NOMO-1 treated with dmso at 0.1 percent for 144 hours (cell line): Measurements from ENCODE around the gene TMEM11.
"Not testable (repeated sequence)": the region's sequence is repeated elsewhere in the genome, so short reads cannot be mapped to it uniquely, and the experiment has no call there.

ENCODE experiments used
- DNase-seq: peaks from one replicate; lab custom pipeline; 2025; ENCODE audit not compliant: unreplicated experiment; lab: John Stamatoyannopoulos, UW

TMEM11 gene

GRCh38 chr17:21212826-21213637 is 929 bp downstream of the TMEM11 start:
- no peak for DNase-seq

- DNase-seq: no peak
These were observed 2.0 kb downstream of the TMEM11 start for GRCh38 chr17:21211825-21212479.

- peak; percentile 73 for DNase-seq
These were observed 3.4 kb downstream of the TMEM11 start for GRCh38 chr17:21210411-21211076.

- DNase-seq: no peak
These were observed 4.3 kb downstream of the TMEM11 start for GRCh38 chr17:21209511-21210175.

- DNase-seq: no peak
These were observed 5.6 kb downstream of the TMEM11 start for GRCh38 chr17:21208352-21208751.

GRCh38 chr17:21204935-21205334 is 9.0 kb downstream of the TMEM11 start:
- no peak for DNase-seq

DNA sequence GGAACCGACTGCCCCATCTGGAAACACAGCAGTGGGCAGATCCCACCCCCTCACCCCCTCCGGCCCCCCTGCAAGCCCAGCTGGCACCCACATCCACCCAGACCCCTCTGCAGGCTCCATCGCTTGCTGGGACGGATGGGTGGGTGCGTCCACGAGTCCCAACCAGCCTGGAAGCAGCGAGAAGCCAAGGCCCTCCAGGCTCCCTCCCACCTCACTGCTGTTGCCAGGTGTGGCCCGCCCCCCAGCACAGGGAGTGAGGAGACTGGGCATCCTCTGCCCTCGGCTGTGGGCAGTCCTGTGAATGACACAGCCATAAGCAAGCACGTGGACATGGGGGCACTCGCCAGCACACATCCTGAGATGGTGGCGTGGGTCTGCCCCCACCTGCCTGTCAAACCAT is 11.4 kb downstream of the TMEM11 start:
- no peak for DNase-seq

DNA sequence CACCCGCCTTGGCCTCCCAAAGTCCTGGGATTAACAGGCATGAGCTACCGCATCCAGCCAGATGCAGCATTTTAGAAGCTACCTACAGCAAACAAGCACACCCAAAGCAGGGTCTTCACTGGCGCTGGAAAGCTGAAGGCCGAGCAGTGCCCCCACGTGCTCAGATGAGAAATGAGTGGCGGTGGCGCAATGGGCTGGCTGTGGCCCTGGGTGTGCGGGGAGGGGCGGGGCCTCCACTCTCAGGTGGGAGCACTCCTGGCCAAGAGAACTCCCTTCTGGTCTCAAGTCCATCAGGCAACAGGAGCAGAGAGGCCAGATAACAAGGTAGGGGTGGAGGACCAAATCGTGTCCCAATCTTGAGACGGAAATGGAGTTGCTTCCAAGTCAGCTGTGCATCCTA is 12.1 kb downstream of the TMEM11 start:
- DNase-seq: no peak

DNA sequence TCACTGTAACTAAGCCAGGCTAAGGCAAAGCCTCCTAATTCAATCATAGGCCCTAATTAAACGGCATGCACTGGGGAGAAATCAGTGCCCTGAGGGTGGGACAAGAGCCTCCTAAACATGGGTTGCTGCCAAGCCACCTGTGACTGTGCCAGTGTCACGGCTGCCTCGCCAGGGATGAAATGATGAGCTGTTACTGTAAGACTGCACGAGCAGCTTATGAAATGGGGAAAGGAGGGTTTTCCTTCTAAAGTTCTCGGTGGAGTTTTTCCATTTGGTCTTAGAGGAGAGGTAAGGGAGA is 12.7 kb downstream of the TMEM11 start:
- no peak for DNase-seq

GRCh38 chr17:21200590-21201297 is 13.2 kb downstream of the TMEM11 start:
- no peak for DNase-seq

GRCh38 chr17:21199856-21200255 is 14.1 kb downstream of the TMEM11 start:
- DNase-seq: no peak

DNA sequence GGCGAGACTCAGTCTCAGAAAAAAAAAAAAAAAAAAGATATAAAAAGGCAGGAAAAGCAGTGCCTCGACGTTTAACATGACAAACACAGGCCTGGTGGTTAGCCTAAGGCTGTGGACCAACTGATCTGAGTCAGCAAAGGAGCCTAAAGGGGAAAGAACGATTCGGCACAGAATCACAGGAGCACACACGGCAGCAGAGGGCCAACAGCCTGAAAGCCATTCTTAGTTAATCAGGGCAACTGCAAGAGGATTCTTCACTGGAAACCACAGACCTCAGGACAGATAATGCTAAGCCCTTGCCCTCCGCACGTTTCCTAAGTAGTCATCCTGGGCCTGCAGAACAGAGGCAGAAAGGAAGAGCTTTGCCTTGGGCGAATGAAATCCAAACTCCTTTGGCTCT is 14.7 kb downstream of the TMEM11 start:
- no peak for DNase-seq

GRCh38 chr17:21198411-21198810 is 15.6 kb downstream of the TMEM11 start:
- DNase-seq: no peak

DNA sequence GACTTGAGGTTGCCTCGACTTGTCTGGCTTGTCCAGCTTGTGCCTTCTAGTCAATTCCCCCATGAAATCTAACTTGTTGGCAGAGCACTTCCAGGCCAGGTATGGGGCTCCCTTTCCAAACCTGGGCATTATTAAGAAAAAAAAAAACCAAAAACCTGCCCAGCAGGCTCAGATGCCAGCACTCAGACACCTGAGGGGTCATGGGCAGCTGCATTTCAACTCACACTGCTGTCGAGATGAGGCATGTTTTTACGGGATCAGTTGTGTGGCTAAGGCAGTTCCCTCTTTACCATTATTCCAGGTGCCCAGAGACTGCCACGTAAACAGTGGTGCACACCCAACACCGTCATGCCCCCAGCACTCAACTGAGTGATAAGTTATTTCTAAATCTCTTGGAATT is 17.8 kb downstream of the TMEM11 start:
- no peak for DNase-seq

- DNase-seq: no peak
These were observed 19.3 kb downstream of the TMEM11 start for GRCh38 chr17:21194703-21195102.

GRCh38 chr17:21194226-21194625 is 19.7 kb downstream of the TMEM11 start:
- no peak for DNase-seq

- no peak for DNase-seq
These were observed 20.9 kb downstream of the TMEM11 start for GRCh38 chr17:21193031-21193430.

GRCh38 chr17:21192414-21192813 is 21.5 kb downstream of the TMEM11 start:
- not testable (repeated sequence) for DNase-seq

GRCh38 chr17:21191698-21192097 is 22.3 kb downstream of the TMEM11 start:
- DNase-seq: no peak

- DNase-seq: no peak
These were observed 23.9 kb downstream of the TMEM11 start for GRCh38 chr17:21190078-21190477.

DNA sequence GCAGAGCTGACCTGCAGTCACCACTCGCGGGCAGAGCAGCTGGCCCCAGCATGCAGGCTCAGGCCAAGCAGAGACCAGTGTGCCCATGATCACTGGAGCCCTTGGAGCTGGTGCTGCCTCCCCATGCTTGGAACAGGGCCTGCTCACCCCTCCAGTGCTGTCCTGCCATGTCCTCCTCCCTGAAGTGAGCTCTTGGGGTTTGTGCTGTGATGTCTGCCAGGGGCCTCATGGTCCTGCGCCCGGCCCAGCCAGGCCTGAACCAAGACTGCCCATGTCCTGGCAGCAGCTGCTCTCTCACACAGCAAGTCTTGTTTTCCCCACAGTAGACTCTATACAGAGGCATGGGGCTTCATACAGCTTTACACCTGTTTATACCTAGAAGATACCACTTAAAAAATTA is 24.6 kb downstream of the TMEM11 start:
- DNase-seq: no peak
